RWPE1 (cell line): ENCODE results near the gene HIRA.

Source experiments
- CTCF ChIA-PET: fragments of 350-600 bp; sonication (Branson Sonifier 250); formaldehyde crosslinking; extraction: SDS; loops from one replicate; lab custom pipeline; 2021; lab: Yijun Ruan, JAX
- POLR2A ChIA-PET: fragments of 400-600 bp; formaldehyde crosslinking; extraction: SDS; loops from one replicate; lab custom pipeline; 2020; ENCODE audit warnings: antibody characterized with exemption; ENCODE audit not compliant: low non-redundant PET; lab: Yijun Ruan, JAX
- DNase-seq: peaks from one replicate; pipeline ENCODE4 v3.0.0; 2012; ENCODE audit warnings: low spot score
- H3K27ac ChIP-seq: fragments of 450-650 bp; 2 replicates; pipeline ENCODE4 v1.5.1; 2017
- CTCF ChIP-seq: fragments of 450-650 bp; conservative IDR thresholded peaks from 2 replicates; pipeline ENCODE4 v1.5.1; 2017; ENCODE audit warnings: low read depth, mild to moderate bottlenecking

The HIRA gene

GRCh38 chr22:19450363-19451175 lies 19.0 kb upstream of the HIRA start:
- H3K27ac ChIP-seq, result no peak overlapping the region
- ChIA-PET CTCF (no interaction called here), POLR2A (no interaction called here)
- no peak for TF ChIP-seq CTCF
- no peak for DNase-seq

GRCh38 chr22:19449422-19449767 lies 17.9 kb upstream of the HIRA start:
- CTCF ChIA-PET, result no interaction called here
- POLR2A ChIA-PET, result no interaction called here
- TF ChIP-seq CTCF, result no peak
- peak overlapping the region; percentile 95 for H3K27ac ChIP-seq
- no peak for DNase-seq

- POLR2A ChIA-PET, result no interaction called here
- CTCF ChIA-PET, result no interaction called here
- DNase-seq, result no peak
- TF ChIP-seq CTCF, result no peak
- H3K27ac ChIP-seq, result peak overlapping the region; percentile 95
These were observed 17.3 kb upstream of the HIRA start for GRCh38 chr22:19448739-19449421.

- H3K27ac ChIP-seq, result peak overlapping the region; percentile 95
- TF ChIP-seq CTCF, result no peak
- peak; percentile 62 for DNase-seq
- CTCF ChIA-PET, result no interaction called here
- POLR2A ChIA-PET, result interaction anchor here (0.6 kb wide), 1 partner anchor 9 kb away, joined by 4 read pairs; no protein-coding TSS in a partner anchor
These were observed 16.6 kb upstream of the HIRA start for GRCh38 chr22:19448076-19448607.

- DNase-seq, result peak; percentile 93
- POLR2A ChIA-PET, result interaction anchor here (0.5 to 0.6 kb wide), 2 partner anchors 9 to 113 kb away, joined by 3 to 4 read pairs; no protein-coding TSS in a partner anchor
- no peak for TF ChIP-seq CTCF
- peak within 1 kb of the TSS; percentile 95 for H3K27ac ChIP-seq
- CTCF ChIA-PET, result no interaction called here
These were observed 16.0 kb upstream of the HIRA start, which contains the start of gene C22orf39 for GRCh38 chr22:19447330-19448075. Gene C22orf39, minus strand, starts transcription at chr22:19447711. Its CDS starts 23 bp downstream, at chr22:19447688.
